Mesodermal cell (in vitro differentiated cells): ENCODE data around the gene KDM2B.

Experiments
- H3K27ac ChIP-seq: 2 replicates; pipeline ENCODE4 v1.7.0; 2013; ENCODE audit warnings: mild to moderate bottlenecking, low read depth, low read length, moderate library complexity; ENCODE audit not compliant: severe bottlenecking
- H3K36me3 ChIP-seq: 2 replicates; pipeline ENCODE4 v1.7.1; 2013; ENCODE audit warnings: mild to moderate bottlenecking, low read length, moderate library complexity; ENCODE audit not compliant: control insufficient read depth, insufficient read depth
- H3K4me1 ChIP-seq: one replicate; pipeline ENCODE4 v1.7.1; 2013; ENCODE audit warnings: mild to moderate bottlenecking, low read length; ENCODE audit not compliant: insufficient read depth, control insufficient read depth, poor library complexity, severe bottlenecking
- H3K4me3 ChIP-seq: 2 replicates; pipeline ENCODE4 v1.7.0; 2013; ENCODE audit warnings: low read length, control low read depth, mild to moderate bottlenecking; ENCODE audit not compliant: insufficient read depth, poor library complexity, severe bottlenecking; ENCODE audit errors: extremely low read depth
- H3K9me3 ChIP-seq: 2 replicates; pipeline ENCODE4 v1.7.1; 2013; ENCODE audit warnings: mild to moderate bottlenecking, low read length, moderate library complexity; ENCODE audit not compliant: control insufficient read depth
- WGBS, 2 experiments: methylation state at CpG; one replicate each; pipeline ENCODE4 v1.1.5; 2013; ENCODE audit warnings: missing lambda C conversion rate in 2 of 2; ENCODE audit not compliant: insufficient coverage in 2 of 2; 5-methylcytosine and 5-hydroxymethylcytosine counted together

KDM2B gene

DNA sequence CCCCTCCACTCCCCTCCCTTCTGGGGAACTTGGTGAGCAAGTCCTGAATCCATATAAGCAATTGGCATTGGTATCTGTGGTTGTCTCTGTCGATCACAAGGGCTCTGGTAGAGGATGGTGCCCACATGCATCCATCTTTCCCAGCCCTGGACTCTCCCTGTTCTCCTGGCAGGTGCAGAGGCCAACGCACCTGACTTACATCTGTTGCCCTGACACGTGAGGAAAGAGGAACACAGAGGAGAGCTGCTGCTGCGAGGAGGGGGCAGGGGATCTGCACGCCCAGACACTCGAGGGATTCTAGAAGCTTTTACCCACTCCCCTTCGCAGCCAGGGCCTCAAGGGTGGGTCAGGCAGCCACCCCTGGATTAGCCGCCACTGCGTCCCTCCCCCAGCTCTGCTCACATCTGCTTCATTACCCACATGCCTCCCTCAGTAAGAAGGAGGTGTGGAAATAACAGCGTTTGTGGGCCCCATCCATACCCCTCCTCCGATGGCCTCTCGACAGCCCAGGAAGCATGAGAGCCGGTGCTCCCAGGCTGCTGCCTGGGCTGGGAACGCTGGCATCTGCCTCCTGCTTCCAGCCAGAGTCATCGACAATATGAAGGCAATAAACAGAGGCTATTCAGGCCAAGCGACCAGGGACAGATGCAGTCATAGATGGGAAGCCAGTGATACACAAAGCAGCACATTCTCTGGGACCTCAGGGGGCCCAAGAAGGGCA, 56.5 kb downstream of the KDM2B start:
- WGBS, 2 experiments, result 72 to 86% methylated on average over 11 to 14 of the region's 16 CpGs
- Histone ChIP-seq H3K4me1 (peaks cover 8% of the 10 kb centered on the region), H3K4me3 (no peak overlapping the region), H3K9me3 (no peaks in the 10 kb centered on the region), H3K27ac (no peak overlapping the region), H3K36me3 (peaks cover 50% of the 10 kb centered on the region)

DNA sequence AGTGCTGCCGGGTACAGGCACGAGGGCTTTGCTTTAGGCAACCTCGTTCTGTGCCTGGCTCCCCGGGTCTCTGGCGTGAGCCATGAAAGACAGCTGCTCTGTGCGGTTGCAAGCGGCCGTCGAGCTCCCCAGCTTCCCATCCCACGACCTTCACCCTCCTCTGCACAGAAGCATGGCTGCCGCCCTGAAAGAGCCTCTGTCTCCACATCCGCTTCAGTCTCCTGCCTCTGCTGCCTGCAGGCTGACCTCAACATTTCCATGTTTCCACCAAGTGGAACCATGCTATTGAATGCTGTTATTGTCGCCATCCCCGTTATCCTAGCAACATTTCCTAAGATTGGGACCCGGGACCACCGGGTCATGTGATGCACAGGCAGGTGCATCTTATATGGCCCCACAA, 57.1 kb downstream of the KDM2B start:
- peaks cover 51% of the 10 kb centered on the region for H3K36me3 ChIP-seq
- WGBS, 2 experiments, result 95 to 97% methylated on average over 13 to 16 of the region's 16 CpGs
- no peak overlapping the region for H3K27ac ChIP-seq
- H3K9me3 ChIP-seq, result no peaks in the 10 kb centered on the region
- H3K4me1 ChIP-seq, result peaks cover 8% of the 10 kb centered on the region
- no peak overlapping the region for H3K4me3 ChIP-seq

GRCh38 chr12:121522971-121523370, 57.9 kb downstream of the KDM2B start:
- Histone ChIP-seq H3K4me3 (no peak overlapping the region), H3K9me3 (no peaks in the 10 kb centered on the region), H3K36me3 (peaks cover 55% of the 10 kb centered on the region), H3K4me1 (peaks cover 8% of the 10 kb centered on the region), H3K27ac (no peak overlapping the region)
- WGBS, 2 experiments, result 96 to 97% methylated on average over 11 of the region's 11 CpGs

DNA sequence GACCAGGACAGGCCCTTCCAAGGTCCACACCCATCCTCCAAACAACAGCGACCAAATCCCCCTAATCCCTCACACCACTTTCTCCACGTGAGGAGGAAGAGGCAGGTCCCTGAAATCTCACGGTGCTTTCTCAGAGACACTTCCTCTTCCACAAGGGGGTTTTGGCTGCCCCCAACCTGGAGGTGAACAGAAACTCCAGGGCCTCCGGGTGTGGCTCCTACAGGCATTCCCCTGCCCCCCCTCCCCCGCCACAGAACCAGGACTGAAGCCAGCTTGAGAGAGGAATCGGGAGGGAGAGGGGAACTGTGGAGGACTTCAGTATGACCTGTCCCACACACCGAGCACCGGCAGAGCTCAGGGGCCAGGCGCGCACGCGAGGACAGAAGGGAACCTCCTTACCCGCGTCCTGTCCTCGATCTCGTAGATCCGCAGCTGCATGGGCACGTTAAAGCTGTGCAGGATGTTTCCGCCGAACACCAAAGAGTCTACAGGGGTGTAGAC, 60.2 kb downstream of the KDM2B start:
- 93 to 94% methylated on average over 16 to 17 of the region's 20 CpGs for WGBS, 2 experiments
- Histone ChIP-seq H3K4me3 (no peak overlapping the region), H3K27ac (no peak overlapping the region)

DNA sequence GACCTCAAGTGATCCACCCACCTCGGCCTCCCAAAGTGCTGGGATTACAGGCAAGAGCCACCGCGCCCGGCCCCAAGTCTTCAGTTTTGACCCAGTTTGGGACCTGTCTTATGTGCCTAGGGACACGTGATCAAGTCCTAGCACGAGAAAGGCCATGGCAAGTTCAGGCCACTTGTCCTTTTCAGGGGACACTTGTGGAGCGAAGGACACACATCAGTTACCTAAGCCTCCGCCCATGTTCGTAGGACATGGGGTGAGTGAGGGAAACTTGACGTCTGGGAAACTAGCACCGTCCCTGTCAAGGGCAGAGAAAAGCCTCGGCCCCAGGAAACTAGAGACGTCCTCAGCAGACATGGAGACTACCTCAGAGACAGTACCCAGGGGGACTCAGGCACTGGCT, 60.7 kb downstream of the KDM2B start:
- WGBS, 2 experiments, result 96 to 97% methylated on average over 11 to 13 of the region's 13 CpGs
- no peak overlapping the region for H3K4me3 ChIP-seq
- peaks cover 65% of the 10 kb centered on the region for H3K36me3 ChIP-seq
- peaks cover 8% of the 10 kb centered on the region for H3K4me1 ChIP-seq
- H3K9me3 ChIP-seq, result no peaks in the 10 kb centered on the region
- H3K27ac ChIP-seq, result no peak overlapping the region

More for the DNA sequence above, 60.2 kb downstream of the KDM2B start:
- H3K9me3 ChIP-seq, result no peaks in the 10 kb centered on the region
- peaks cover 8% of the 10 kb centered on the region for H3K4me1 ChIP-seq
- peaks cover 67% of the 10 kb centered on the region for H3K36me3 ChIP-seq

- H3K4me3 ChIP-seq, result no peak overlapping the region
- H3K4me1 ChIP-seq, result peaks cover 8% of the 10 kb centered on the region
- H3K27ac ChIP-seq, result no peak overlapping the region
- H3K9me3 ChIP-seq, result no peaks in the 10 kb centered on the region
- H3K36me3 ChIP-seq, result peaks cover 61% of the 10 kb centered on the region
Measured at GRCh38 chr12:121519227-121519626, 61.6 kb downstream of the KDM2B start.

- H3K9me3 ChIP-seq, result no peaks in the 10 kb centered on the region
- H3K4me3 ChIP-seq, result no peak overlapping the region
- no peak overlapping the region for H3K27ac ChIP-seq
- WGBS, 2 experiments, result 92 to 96% methylated on average over 8 to 9 of the region's 10 CpGs
- H3K4me1 ChIP-seq, result peaks cover 8% of the 10 kb centered on the region
- H3K36me3 ChIP-seq, result peaks cover 56% of the 10 kb centered on the region
Measured at GRCh38 chr12:121518656-121519055, 62.2 kb downstream of the KDM2B start.

DNA sequence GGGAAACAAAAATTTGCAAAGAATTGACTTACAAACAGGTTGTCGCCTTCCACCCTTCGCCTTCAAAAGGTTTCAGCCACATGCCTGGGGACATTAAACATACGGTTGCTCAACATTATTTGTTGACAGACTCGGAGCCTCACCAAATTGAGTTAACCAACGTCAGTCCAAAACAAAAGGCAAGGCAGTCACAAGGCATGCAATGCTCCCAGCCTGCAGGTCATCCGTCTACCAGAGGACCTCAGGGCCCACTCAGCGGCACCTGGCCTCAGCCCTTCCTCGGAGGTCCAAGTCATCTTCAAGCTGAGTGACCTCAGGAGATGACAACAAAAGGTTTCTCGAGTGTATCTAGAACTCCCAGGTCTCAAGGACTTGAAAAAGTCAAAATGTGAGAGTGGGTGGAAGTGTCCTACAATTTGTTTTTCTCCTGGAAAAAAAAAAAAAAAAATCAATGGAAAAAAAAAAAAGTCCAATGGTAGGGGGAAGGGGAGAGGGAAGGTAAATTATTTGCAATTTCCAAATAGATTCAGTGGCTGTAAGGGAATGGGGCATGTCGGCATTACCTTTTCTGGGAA, 64.3 kb downstream of the KDM2B start:
- Histone ChIP-seq H3K4me1 (peaks cover 8% of the 10 kb centered on the region), H3K4me3 (no peak overlapping the region), H3K27ac (no peak overlapping the region), H3K9me3 (no peaks in the 10 kb centered on the region), H3K36me3 (peaks cover 69% of the 10 kb centered on the region)
- WGBS, 2 experiments, result 90 to 98% methylated on average over 8 to 9 of the region's 10 CpGs

DNA sequence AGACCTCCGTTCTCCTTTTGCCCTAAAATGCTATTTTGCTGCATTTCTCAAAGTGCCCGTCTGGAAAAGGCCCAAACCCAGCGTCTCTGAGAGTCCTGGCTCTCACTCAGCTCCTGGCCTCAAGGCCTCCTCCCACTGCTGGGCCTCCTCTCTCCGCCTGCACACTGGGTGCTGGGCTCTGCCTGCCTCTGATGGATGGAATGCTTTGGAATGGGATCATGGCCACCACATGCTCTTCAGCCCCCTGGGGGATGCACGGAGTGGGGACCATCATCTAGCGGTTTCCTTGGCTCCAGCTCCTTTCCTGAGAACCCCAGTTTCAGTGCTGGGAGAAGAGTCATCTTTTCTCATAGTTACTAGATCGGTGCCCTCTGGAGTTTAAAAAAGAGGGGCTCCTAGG, 65.2 kb downstream of the KDM2B start:
- WGBS, 2 experiments, result 81 to 89% methylated on average over 5 of the region's 7 CpGs
- Histone ChIP-seq H3K4me1 (peaks cover 4% of the 10 kb centered on the region), H3K36me3 (peaks cover 69% of the 10 kb centered on the region), H3K4me3 (no peak overlapping the region), H3K27ac (no peak overlapping the region), H3K9me3 (no peaks in the 10 kb centered on the region)

DNA sequence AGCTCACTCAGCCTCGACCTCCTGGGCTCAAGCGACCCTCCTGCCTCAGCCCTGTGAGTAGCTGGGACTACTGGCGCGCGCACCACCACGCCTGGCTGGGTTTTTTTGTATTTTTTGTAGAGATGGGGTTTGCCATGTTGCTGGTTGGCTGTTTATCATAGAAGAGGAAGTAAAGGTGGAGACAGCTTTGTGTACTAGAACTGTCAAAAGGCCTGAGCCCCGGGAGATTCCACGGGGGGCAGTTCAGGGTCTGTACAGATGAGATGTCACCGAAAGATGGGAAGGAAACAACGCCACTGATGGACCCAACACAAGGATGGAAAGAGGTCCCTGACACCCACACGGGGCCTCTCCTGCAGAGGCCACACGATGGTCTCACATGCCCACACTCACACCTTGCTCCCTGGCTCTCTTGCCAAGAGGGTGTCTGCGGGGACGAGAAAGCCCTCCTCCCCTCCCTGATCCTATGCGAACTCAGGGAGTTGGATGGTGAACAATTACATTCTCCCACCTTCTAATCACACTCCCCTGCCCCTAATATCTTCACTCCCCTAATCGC, 66.6 kb downstream of the KDM2B start:
- Histone ChIP-seq H3K27ac (no peak overlapping the region), H3K4me1 (no peaks in the 10 kb centered on the region), H3K4me3 (no peak overlapping the region), H3K9me3 (no peaks in the 10 kb centered on the region), H3K36me3 (peaks cover 69% of the 10 kb centered on the region)
- WGBS, 2 experiments, result 86% methylated on average over 6 to 15 of the region's 16 CpGs
